ENCODE results near the gene KRT6C.
"Not testable (repeated sequence)": the region's sequence is repeated elsewhere in the genome, so short reads cannot be mapped to it uniquely, and the experiment has no call there.

Gene KRT6C
- 0 reads per million in 2 experiments for total RNA-seq

- DNase-seq (ENCODE audit: low read depth): no peak
Measured at GRCh38 chr12:52473768-52474167, at the start of gene KRT6C. TSS of gene KRT6C (minus strand) at chr12:52473805. CDS start at chr12:52473737, 68 bp downstream.

- no peak for DNase-seq (ENCODE audit: low read depth)
Measured at GRCh38 chr12:52522346-52523011, 48.9 kb upstream of the KRT6C start.

GRCh38 chr12:52521568-52522266 lies 48.1 kb upstream of the KRT6C start:
- no peak for DNase-seq (ENCODE audit: low read depth)

- no peak for DNase-seq (ENCODE audit: low read depth)
Measured at GRCh38 chr12:52521175-52521567, 47.6 kb upstream of the KRT6C start.

- no peak for DNase-seq (ENCODE audit: low read depth)
Measured at GRCh38 chr12:52519826-52520662, 46.4 kb upstream of the KRT6C start, which contains the start of gene KRT5. TSS of gene KRT5 (minus strand) at chr12:52520394. CDS start at chr12:52520296, 98 bp downstream.

- DNase-seq (ENCODE audit: low read depth): no peak
Measured at GRCh38 chr12:52519387-52519703, 45.7 kb upstream of the KRT6C start.

- no peak for DNase-seq (ENCODE audit: low read depth)
Measured at GRCh38 chr12:52518574-52519386, 45.2 kb upstream of the KRT6C start.

GRCh38 chr12:52517888-52518287 lies 44.3 kb upstream of the KRT6C start:
- DNase-seq (ENCODE audit: low read depth): no peak

- DNase-seq (ENCODE audit: low read depth): no peak
Measured at GRCh38 chr12:52517005-52517835, 43.6 kb upstream of the KRT6C start.

- DNase-seq (ENCODE audit: low read depth): no peak
Measured at GRCh38 chr12:52515927-52516831, 42.6 kb upstream of the KRT6C start.

GRCh38 chr12:52515319-52515646 lies 41.7 kb upstream of the KRT6C start:
- DNase-seq (ENCODE audit: low read depth): no peak

- no peak for DNase-seq (ENCODE audit: low read depth)
Measured at GRCh38 chr12:52514471-52515318, 41.1 kb upstream of the KRT6C start.

GRCh38 chr12:52513736-52514135 lies 40.1 kb upstream of the KRT6C start:
- DNase-seq (ENCODE audit: low read depth): no peak

GRCh38 chr12:52508211-52508610 lies 34.6 kb upstream of the KRT6C start:
- DNase-seq (ENCODE audit: low read depth): no peak

GRCh38 chr12:52506858-52507715 lies 33.5 kb upstream of the KRT6C start:
- no peak for DNase-seq (ENCODE audit: low read depth)

GRCh38 chr12:52502877-52503276 lies 29.3 kb upstream of the KRT6C start:
- DNase-seq (ENCODE audit: low read depth): no peak

- no peak for DNase-seq (ENCODE audit: low read depth)
Measured at GRCh38 chr12:52501490-52501889, 27.9 kb upstream of the KRT6C start.

- not testable (repeated sequence) for DNase-seq (ENCODE audit: low read depth)
Measured at GRCh38 chr12:52500574-52500973, 27.0 kb upstream of the KRT6C start.
